ENCODE measurements around the gene TTC28. TPM values are rescaled to one million over a fixed set of nuclear protein-coding genes. Genes with fewer than 3 reads are reported as not detected.

Gene TTC28
- total RNA-seq, 6 experiments from 2014 or later, result 10.8 to 18.9 (median 13.6) TPM

- H3K27me3 Mint-ChIP-seq (ENCODE audit: insufficient read depth), result no peaks in the 10 kb centered on the region; the same call in 1 of the 2 replicates
- H3K4me3 Mint-ChIP-seq, result no peak overlapping the region
- no peak overlapping the region for H3K27ac Mint-ChIP-seq
- H3K36me3 Mint-ChIP-seq (ENCODE audit: low read depth), result no peaks in the 10 kb centered on the region
- no peaks in the 10 kb centered on the region for H3K4me1 Mint-ChIP-seq (ENCODE audit: low read depth)
- no peak for TF ChIP-seq CTCF (IDR thresholded peaks at IDR 0.05)
- H3K9me3 Mint-ChIP-seq, result no peaks in the 10 kb centered on the region
- DNase-seq, result no peak
Observed at GRCh38 chr22:28601915-28602314, 77.7 kb downstream of the TTC28 start.

- peak; percentile 68 for DNase-seq
- Mint-ChIP-seq H3K4me3 (no peak overlapping the region), H3K27me3 (ENCODE audit: insufficient read depth) (no peaks in the 10 kb centered on the region; the same call in 1 of the 2 replicates), H3K27ac (no peak overlapping the region), H3K36me3 (ENCODE audit: low read depth) (no peaks in the 10 kb centered on the region), H3K4me1 (ENCODE audit: low read depth) (peaks cover 5% of the 10 kb centered on the region), H3K9me3 (no peaks in the 10 kb centered on the region)
- TF ChIP-seq CTCF (IDR thresholded peaks at IDR 0.05), result peak; percentile 87
Observed at GRCh38 chr22:28600546-28601143, 79.0 kb downstream of the TTC28 start.

DNA sequence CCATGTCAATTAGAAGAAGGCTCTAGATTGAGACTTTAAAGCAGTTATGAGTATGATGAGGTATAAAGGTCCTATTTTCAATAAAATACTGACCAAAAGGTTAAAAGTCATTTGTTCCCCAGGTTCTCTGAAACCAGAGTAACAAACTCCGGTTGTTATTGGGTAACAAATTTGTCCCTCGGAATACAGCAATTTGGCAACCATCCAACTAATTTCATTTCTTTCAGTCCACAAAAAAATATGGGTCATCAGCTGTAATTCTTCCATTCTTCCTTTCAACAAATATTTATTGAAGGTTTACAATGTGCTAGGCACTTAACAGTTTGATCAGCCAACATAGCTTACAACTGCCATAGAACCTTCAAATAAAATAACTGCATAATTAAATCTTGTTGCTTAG is 79.9 kb downstream of the TTC28 start:
- H3K27ac Mint-ChIP-seq, result no peak overlapping the region
- no peaks in the 10 kb centered on the region for H3K36me3 Mint-ChIP-seq (ENCODE audit: low read depth)
- no peak for TF ChIP-seq CTCF (IDR thresholded peaks at IDR 0.05)
- H3K4me3 Mint-ChIP-seq, result no peak overlapping the region
- H3K9me3 Mint-ChIP-seq, result no peaks in the 10 kb centered on the region
- no peak for DNase-seq
- peaks cover 15% of the 10 kb centered on the region for H3K4me1 Mint-ChIP-seq (ENCODE audit: low read depth)
- no peaks in the 10 kb centered on the region; the same call in 1 of the 2 replicates for H3K27me3 Mint-ChIP-seq (ENCODE audit: insufficient read depth)

DNA sequence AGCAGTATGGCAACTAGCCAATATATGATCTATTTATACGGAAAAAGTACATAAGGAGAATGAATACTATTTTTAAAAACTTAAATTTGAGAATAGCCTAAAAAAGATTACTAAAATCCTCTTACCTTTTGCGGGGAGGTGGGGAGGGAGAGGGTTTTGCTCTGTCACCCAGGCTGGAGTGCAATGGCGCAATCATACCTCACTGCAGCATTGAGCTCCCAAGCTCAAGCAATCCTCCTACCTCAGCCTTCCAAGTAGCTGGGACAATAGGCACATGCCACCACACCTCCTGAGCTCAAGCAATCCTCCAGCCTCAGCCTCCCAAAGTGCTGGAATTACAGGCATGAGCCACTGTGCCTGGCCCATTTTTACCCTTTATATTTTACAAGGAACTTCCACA is 82.0 kb downstream of the TTC28 start:
- Mint-ChIP-seq H3K4me1 (ENCODE audit: low read depth) (peaks cover 19% of the 10 kb centered on the region), H3K27ac (no peak overlapping the region), H3K27me3 (ENCODE audit: insufficient read depth) (no peaks in the 10 kb centered on the region; the same call in 1 of the 2 replicates), H3K9me3 (no peaks in the 10 kb centered on the region), H3K36me3 (ENCODE audit: low read depth) (no peaks in the 10 kb centered on the region), H3K4me3 (no peak overlapping the region)
- no peak for DNase-seq
- TF ChIP-seq CTCF (IDR thresholded peaks at IDR 0.05), result no peak

DNA sequence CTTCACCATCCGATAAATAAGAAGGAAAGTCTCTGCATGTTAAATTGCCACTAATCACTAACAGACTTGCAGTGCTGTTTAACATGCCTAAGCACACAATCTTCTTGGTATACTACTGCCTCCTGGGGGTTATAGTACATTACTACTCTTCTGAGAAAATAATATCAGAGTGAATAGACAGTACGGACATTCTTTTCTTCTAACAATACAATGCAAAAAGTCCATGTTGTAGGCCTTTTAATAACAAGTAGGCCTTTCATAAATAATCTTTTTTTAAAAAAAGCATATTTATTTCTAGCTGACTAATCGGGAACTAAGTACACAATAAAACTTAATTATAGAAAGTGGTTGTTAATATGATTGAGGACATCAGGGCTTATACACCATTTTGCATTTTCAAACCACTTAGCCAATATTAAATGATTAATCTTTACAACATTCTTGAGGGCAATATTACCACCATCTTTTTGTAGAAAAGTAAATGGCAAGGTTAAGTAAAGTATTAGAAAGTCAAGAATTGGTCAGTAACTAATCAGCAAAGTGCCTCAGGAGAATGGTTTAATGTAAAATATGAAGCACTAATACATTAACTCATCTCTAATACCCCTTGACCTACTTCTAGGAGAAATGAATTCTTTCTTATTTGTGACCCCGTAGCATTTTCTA is 84.7 kb downstream of the TTC28 start:
- Mint-ChIP-seq H3K36me3 (ENCODE audit: low read depth) (no peaks in the 10 kb centered on the region), H3K27ac (no peak overlapping the region), H3K4me1 (ENCODE audit: low read depth) (peaks cover 19% of the 10 kb centered on the region), H3K27me3 (ENCODE audit: insufficient read depth) (no peaks in the 10 kb centered on the region; the same call in 1 of the 2 replicates), H3K9me3 (no peaks in the 10 kb centered on the region), H3K4me3 (no peak overlapping the region)
- peak; percentile 89 for TF ChIP-seq CTCF (IDR thresholded peaks at IDR 0.05)
- DNase-seq, result peak; percentile 73
